SW 1271 (cell line): ENCODE measurements around the gene CCDC182.

Experiments used
- DNase-seq, 2 experiments: peaks; one replicate each; lab custom pipeline; 2025; lab: John Stamatoyannopoulos, UW

CCDC182 gene

GRCh38 chr17:57697197-57697596 is 47.9 kb downstream of the CCDC182 start:
- DNase-seq, result no peak

- DNase-seq, result no peak
These were observed 49.0 kb downstream of the CCDC182 start for GRCh38 chr17:57696050-57696449.
